Esophagus muscularis mucosa (tissue), 4 donors: ENCODE results near the gene SKI. TPM values are rescaled to one million over a fixed set of nuclear protein-coding genes. Genes with fewer than 3 reads are reported as not detected.
A peak's percentile ranks its signal among the peaks of the same experiment; 100 is the strongest.

Source experiments
- DNase-seq: peaks from one replicate; pipeline ENCODE4 v3.0.0-alpha.2; 2017; ENCODE audit errors: extremely low spot score
- H3K27ac ChIP-seq, 4 donors: fragments of 200-600 bp; sonication (generic); replicated peaks in 1 of 4; 1 replicate in 3 of 4; 2 replicates in 1 of 4; pipeline ENCODE4 v1.5.1; 2016 to 2019; ENCODE audit warnings: mild to moderate bottlenecking in 1 of 4
- H3K27me3 ChIP-seq, 4 donors: fragments of 200-600 bp; sonication (generic); one replicate each; pipeline versions ENCODE4 v1.5.1 to v1.6.0; 2016 to 2019
- H3K36me3 ChIP-seq, 4 donors: fragments of 200-600 bp; sonication (generic); one replicate each; pipeline ENCODE4 v1.5.1; 2016 to 2019
- H3K4me1 ChIP-seq, 4 donors: fragments of 200-600 bp; sonication (generic); one replicate each; pipeline ENCODE4 v1.5.1; 2016 to 2019
- H3K4me3 ChIP-seq, 4 donors: fragments of 200-600 bp; sonication (generic); 1 replicate in 2 of 4; 2 replicates in 2 of 4; pipeline ENCODE4 v1.5.1; 2016 to 2019; ENCODE audit warnings: mild to moderate bottlenecking in 4 of 4, moderate library complexity in 1 of 4
- H3K9me3 ChIP-seq, 4 donors: fragments of 200-600 bp; sonication (generic); 1 replicate in 3 of 4; 2 replicates in 1 of 4; pipeline ENCODE4 v1.5.1; 2016 to 2019
- CTCF ChIP-seq, 3 experiments: fragments of 200-600 bp in 2 of 3; fragments of 450-650 bp in 1 of 3; sonication (generic) in 2 of 3; IDR thresholded peaks; one replicate each; pipeline ENCODE4 v1.5.1; 2017 to 2019; ENCODE audit warnings: antibody characterized with exemption in 3 of 3, mild to moderate bottlenecking in 2 of 3, moderate library complexity in 1 of 3
- EP300 ChIP-seq: sonication (generic); formaldehyde crosslinking; IDR thresholded peaks from one replicate; pipeline ENCODE4 v1.6.1; 2017; ENCODE audit warnings: antibody characterized with exemption
- POLR2A ChIP-seq: fragments of 450-650 bp; IDR thresholded peaks from one replicate; pipeline ENCODE4 v1.6.1; 2017; ENCODE audit warnings: antibody characterized with exemption, moderate library complexity, mild to moderate bottlenecking, low read depth
- POLR2AphosphoS5 ChIP-seq, 2 donors: sonication (generic); formaldehyde crosslinking; IDR thresholded peaks; one replicate each; pipeline ENCODE4 v1.6.1; 2017; ENCODE audit warnings: antibody characterized with exemption in 2 of 2
- WGBS: methylation state at CpG from one replicate; pipeline ENCODE4 v1.1.5; 2018; 5-methylcytosine and 5-hydroxymethylcytosine counted together
- intact Hi-C: fragments of 100-400 bp; cut with DNase I; formaldehyde crosslinking; loops from one replicate; pipeline ENCODE4 v1.15.1; 2023
- total RNA-seq, 4 donors: library from RNA; depleted of rRNA; stranded (reverse); fragments of >200 nt; gene quantifications; one replicate each; pipeline versions ENCODE4 v1.1.0 to v1.2.1, GENCODE V29; 2016

The SKI gene
- total RNA-seq, 4 donors from 2014 or later, result 70.1 to 190 (median 124) TPM

GRCh38 chr1:2320006-2320405, 91.9 kb downstream of the SKI start:
- 62% methylated on average over 7 of the region's 15 CpGs for WGBS
- TF ChIP-seq CTCF (IDR thresholded peaks at IDR 0.05), result no peak

DNA sequence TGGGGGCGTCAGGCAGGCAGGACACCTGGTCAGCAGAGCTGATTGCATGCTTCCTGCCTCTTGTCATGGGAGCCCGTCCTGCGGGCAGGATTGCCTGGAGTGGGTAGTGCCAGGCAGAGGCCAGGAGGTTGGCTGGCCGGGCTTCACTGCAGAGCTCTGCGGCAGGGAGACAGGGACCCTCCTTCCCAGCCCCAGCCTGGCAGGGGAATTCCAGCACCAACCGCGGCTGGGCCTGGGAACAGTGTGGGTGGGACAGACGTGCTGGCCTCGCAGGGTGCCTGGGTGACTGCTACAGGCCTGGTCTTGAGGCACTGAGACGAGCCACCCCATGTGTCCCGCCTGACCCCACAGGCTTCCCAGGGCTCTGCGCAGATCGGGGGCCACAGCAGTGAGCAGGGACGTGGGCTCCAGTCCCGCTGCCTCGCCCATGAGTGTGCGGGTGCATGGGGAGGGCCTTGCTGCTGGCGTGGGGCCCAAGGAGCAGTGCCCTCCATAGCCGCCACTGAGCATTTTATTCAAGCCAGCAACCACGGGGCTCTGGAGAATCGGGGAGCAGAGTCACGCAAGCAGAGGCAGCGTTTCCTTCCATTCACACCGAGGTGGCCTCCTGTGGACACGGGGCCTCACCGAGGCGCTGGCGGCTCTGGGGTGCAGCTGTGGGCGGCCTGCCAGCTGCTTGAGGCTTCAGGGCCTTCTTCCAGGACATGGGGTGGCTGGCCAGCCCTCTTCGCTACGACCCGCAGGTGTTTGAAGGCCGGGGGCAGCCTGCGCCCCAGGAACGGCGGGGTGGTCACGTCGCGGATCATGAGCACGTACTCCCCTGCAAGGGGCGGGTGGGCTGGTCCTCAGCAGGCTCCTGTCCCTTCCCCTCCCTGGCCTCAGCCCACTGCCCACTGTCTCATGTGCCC, 92.9 kb downstream of the SKI start:
- Histone ChIP-seq H3K4me3 (peak overlapping the region in 1 of 4 donors; percentile 11), H3K27me3 (no peaks in the 10 kb centered on the region), H3K27ac (peak overlapping the region; percentile 93 to 98 (median 95)), H3K9me3 (no peaks in the 10 kb centered on the region), H3K4me1 (peaks cover 42 to 81% (median 75%) of the 10 kb centered on the region in 4 donors), H3K36me3 (no peaks in the 10 kb centered on the region)
- TF ChIP-seq POLR2AphosphoS5 (IDR thresholded peaks at IDR 0.05) (peak in 1 of 2 donors; percentile 24), POLR2A (no peak)
- intact Hi-C loops, result no loop called here
- 52% methylated on average over 19 of the region's 41 CpGs for WGBS
- DNase-seq, result no peak

More at GRCh38 chr1:2320006-2320405, 91.9 kb downstream of the SKI start:
- Histone ChIP-seq H3K4me1 (peaks cover 50 to 91% (median 85%) of the 10 kb centered on the region in 4 donors), H3K27me3 (no peaks in the 10 kb centered on the region), H3K36me3 (no peaks in the 10 kb centered on the region), H3K9me3 (no peaks in the 10 kb centered on the region), H3K4me3 (no peak overlapping the region), H3K27ac (peak overlapping the region; percentile 93 to 98 (median 95))
- DNase-seq, result no peak
- intact Hi-C loops, result no loop called here

DNA sequence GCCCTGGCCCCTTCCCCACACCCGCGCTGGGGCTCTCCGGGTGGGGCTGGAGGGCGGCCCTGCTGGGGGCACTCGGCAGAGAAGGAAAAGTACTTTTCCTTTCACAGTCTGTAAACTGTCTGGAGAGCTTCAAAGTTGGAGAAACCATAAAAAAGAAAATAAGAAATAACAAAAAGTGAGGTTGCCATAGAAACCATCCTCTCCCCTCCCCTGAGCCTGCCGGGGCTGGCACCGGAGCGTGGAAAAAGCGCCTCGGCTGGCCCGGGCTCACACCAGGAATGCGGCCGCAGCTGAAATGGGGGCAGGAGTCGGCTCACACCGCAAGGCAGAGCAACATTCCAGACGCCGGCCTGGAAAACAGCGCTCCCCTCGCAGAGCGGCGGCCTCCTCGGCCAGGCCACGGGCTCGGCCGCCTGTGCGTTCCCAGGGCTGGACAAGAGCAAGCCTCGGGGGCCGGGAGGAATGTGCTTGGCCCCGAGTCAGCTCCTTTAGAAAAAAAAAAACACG, 94.0 kb downstream of the SKI start:
- 6% methylated on average over 20 of the region's 30 CpGs for WGBS
- Histone ChIP-seq H3K27ac (peak overlapping the region; percentile 93 to 98 (median 95)), H3K9me3 (no peaks in the 10 kb centered on the region), H3K4me3 (peak overlapping the region; percentile 11 to 31 (median 20)), H3K27me3 (no peaks in the 10 kb centered on the region), H3K4me1 (peaks cover 40 to 70% (median 64%) of the 10 kb centered on the region in 4 donors), H3K36me3 (no peaks in the 10 kb centered on the region)
- TF ChIP-seq POLR2AphosphoS5 (IDR thresholded peaks at IDR 0.05), result peak; percentile 60 to 71
- no peak for TF ChIP-seq EP300
- peak in 2 of 3 experiments; percentile 23 for TF ChIP-seq CTCF (IDR thresholded peaks at IDR 0.05)
- TF ChIP-seq POLR2A, result no peak
- no peak for DNase-seq
- intact Hi-C loops, result no loop called here

DNA sequence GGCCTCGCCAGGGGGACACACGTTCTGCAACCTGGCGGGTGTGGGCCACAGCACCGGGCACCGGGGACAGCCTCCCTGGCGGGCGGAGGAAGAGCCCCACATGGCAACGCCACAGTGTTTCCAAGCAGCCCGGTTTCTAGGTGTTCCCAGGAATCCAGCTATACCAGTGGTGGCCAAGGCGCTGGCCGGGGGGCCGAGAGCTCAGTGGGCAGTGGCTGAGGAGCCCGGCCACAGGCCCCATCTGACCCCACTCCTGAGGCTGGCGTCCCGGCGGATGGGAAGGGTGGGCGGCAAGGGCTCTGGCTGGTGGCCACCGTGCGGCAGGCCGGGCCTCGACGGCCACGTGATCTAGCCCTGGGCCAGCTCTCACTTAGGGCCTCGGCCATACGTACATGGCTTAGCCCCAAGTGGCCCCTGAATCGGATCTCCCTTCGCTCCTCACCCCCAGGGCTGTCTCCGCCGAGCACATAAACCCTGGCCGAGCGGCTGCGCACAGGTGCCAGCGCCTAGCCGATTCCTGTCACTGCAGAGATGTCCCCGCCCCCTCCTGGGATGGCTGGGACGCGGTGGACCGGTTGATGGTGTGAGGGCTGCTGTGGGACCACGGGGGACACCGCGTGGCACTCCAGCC, 94.6 kb downstream of the SKI start:
- TF ChIP-seq CTCF (IDR thresholded peaks at IDR 0.05) (peak in 1 of 3 experiments; percentile 1), POLR2A (no peak)
- DNase-seq, result no peak
- H3K27me3 ChIP-seq, result no peaks in the 10 kb centered on the region
- H3K4me3 ChIP-seq, result peak overlapping the region; percentile 11 to 31 (median 20)
- 61% methylated on average over 20 of the region's 41 CpGs for WGBS
- intact Hi-C loops, result no loop called here
- H3K36me3 ChIP-seq, result no peaks in the 10 kb centered on the region
- H3K9me3 ChIP-seq, result no peaks in the 10 kb centered on the region
- H3K4me1 ChIP-seq, result peaks cover 40 to 64% (median 59%) of the 10 kb centered on the region in 4 donors
- peak overlapping the region; percentile 93 to 98 (median 95) for H3K27ac ChIP-seq

DNA sequence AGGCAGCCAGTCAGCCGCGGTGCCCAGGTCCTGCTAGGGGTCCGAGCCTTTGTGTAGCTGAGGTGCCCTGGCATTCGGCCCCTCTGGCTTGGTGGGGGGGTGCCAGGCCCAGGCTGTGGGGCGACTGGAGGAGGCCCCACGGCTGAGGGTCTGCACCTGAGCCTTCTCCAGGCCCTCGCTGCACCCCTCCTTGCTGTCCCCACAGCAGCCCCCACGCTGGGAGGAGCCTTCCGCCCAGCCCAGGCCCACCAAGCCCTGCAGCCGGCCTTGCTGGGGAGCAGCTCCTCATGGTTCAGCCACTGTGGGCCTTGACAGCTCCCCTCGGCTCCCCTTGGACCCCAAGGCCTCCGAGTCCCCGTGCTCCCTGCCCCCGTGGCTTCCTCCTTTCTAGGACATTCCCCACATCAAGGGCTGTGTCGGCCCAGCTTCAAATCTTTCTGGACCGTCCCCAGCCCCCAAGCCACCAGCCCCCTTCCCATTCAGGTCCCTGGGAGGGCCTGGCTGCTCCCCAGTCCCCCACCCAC, 95.4 kb downstream of the SKI start:
- Histone ChIP-seq H3K27me3 (no peaks in the 10 kb centered on the region), H3K27ac (peak overlapping the region; percentile 93 to 98 (median 95)), H3K36me3 (no peaks in the 10 kb centered on the region), H3K4me1 (peaks cover 36 to 56% (median 50%) of the 10 kb centered on the region in 4 donors), H3K9me3 (no peaks in the 10 kb centered on the region), H3K4me3 (no peak overlapping the region)
- intact Hi-C loops, result no loop called here
- 87% methylated on average over 11 of the region's 16 CpGs for WGBS
- no peak for DNase-seq
- TF ChIP-seq CTCF (IDR thresholded peaks at IDR 0.05) (no peak), POLR2A (no peak), EP300 (no peak), POLR2AphosphoS5 (IDR thresholded peaks at IDR 0.05) (no peak)
